Karpas-422 (cell line): ENCODE measurements around the gene SLC14A1. TPM values are rescaled to one million over a fixed set of nuclear protein-coding genes. Genes with fewer than 3 reads are reported as not detected.

Experiments
- DNase-seq: peaks from one replicate; pipeline ENCODE4 v3.0.0-alpha.2; 2015
- H2AFZ ChIP-seq: fragments of 200-600 bp; sonication (generic); 2 replicates; pipeline ENCODE4 v1.6.1; 2014; ENCODE audit warnings: antibody characterized with exemption, low read length, mixed read lengths
- H3K27ac ChIP-seq: fragments of 200-600 bp; sonication (generic); 2 replicates; pipeline ENCODE4 v1.5.1; 2014; ENCODE audit warnings: mild to moderate bottlenecking, low read length, moderate library complexity
- H3K27me3 ChIP-seq: fragments of 200-600 bp; sonication (generic); 2 replicates; pipeline ENCODE4 v1.6.1; 2014; ENCODE audit warnings: low read length, mixed read lengths
- H3K36me3 ChIP-seq: fragments of 200-600 bp; sonication (generic); 2 replicates; pipeline ENCODE4 v1.6.1; 2014; ENCODE audit warnings: low read length, mixed read lengths; ENCODE audit not compliant: insufficient read depth
- H3K4me1 ChIP-seq: fragments of 200-600 bp; sonication (generic); 2 replicates; pipeline ENCODE4 v1.6.1; 2014; ENCODE audit warnings: mild to moderate bottlenecking, low read length, mixed read lengths
- H3K4me2 ChIP-seq: fragments of 200-600 bp; sonication (generic); 2 replicates; pipeline ENCODE4 v1.6.1; 2014; ENCODE audit warnings: low read length, low read depth, mild to moderate bottlenecking; ENCODE audit not compliant: poor library complexity, severe bottlenecking
- H3K4me3 ChIP-seq: fragments of 200-600 bp; sonication (generic); 2 replicates; pipeline ENCODE4 v1.5.1; 2014; ENCODE audit warnings: mild to moderate bottlenecking, antibody characterized with exemption, low read length, mixed read lengths
- H3K79me2 ChIP-seq: fragments of 200-600 bp; sonication (generic); 2 replicates; pipeline ENCODE4 v1.6.1; 2014; ENCODE audit warnings: mild to moderate bottlenecking, low read length, mixed read lengths
- H3K9ac ChIP-seq: fragments of 200-600 bp; sonication (generic); 2 replicates; pipeline ENCODE4 v1.6.0; 2014; ENCODE audit warnings: low read length
- H3K9me2 ChIP-seq: fragments of 200-600 bp; sonication (generic), shearing (Covaris generic); replicated peaks from 2 replicates; pipeline ENCODE4 v1.6.0; 2014; ENCODE audit warnings: mild to moderate bottlenecking, low read length, moderate library complexity; ENCODE audit not compliant: insufficient read depth
- H3K9me3 ChIP-seq: fragments of 300-700, 200-600 bp; sonication (generic); 2 replicates; pipeline ENCODE4 v1.6.1; 2014; ENCODE audit warnings: low read length, mixed read lengths
- H4K20me1 ChIP-seq: fragments of 200-600 bp; sonication (generic); 2 replicates; pipeline ENCODE4 v1.6.1; 2014; ENCODE audit warnings: mild to moderate bottlenecking, antibody characterized with exemption, low read length, low read depth; ENCODE audit not compliant: insufficient read depth
- total RNA-seq: library from RNA; depleted of rRNA; stranded (reverse); fragments of >200 nt; shearing (Covaris generic); gene quantifications from 2 replicates; pipeline ENCODE4 v1.2.3, GENCODE V29; 2014; ENCODE audit warnings: low replicate concordance; rRNA removed

SLC14A1 gene
- total RNA-seq: 1.1 TPM in 1 of 2 replicates, not detected in the other

- Histone ChIP-seq H3K4me1 (no peaks in the 10 kb centered on the region), H3K4me2 (no peak within 1 kb of the TSS), H3K9ac (no peak within 1 kb of the TSS), H3K36me3 (no peaks in the 10 kb centered on the region), H3K79me2 (no peaks in the 10 kb centered on the region), H3K9me2 (no peaks in the 10 kb centered on the region), H2AFZ (no peak within 1 kb of the TSS), H3K9me3 (no peaks in the 10 kb centered on the region), H3K4me3 (no peak within 1 kb of the TSS), H3K27me3 (no peaks in the 10 kb centered on the region), H3K27ac (no peak within 1 kb of the TSS), H4K20me1 (no peaks in the 10 kb centered on the region)
- DNase-seq: no peak
Measured at GRCh38 chr18:45723567-45724355, at the start of gene SLC14A1. Gene SLC14A1, plus strand, starts transcription at chr18:45724181. Its CDS starts 6,140 bp downstream, at chr18:45730321.

- Histone ChIP-seq H3K36me3 (no peaks in the 10 kb centered on the region), H3K27me3 (no peaks in the 10 kb centered on the region), H4K20me1 (no peaks in the 10 kb centered on the region), H3K4me1 (no peaks in the 10 kb centered on the region), H3K4me3 (no peak overlapping the region), H3K4me2 (no peak overlapping the region), H3K9me3 (no peaks in the 10 kb centered on the region), H2AFZ (no peak overlapping the region), H3K9me2 (no peaks in the 10 kb centered on the region), H3K9ac (no peak overlapping the region), H3K79me2 (no peaks in the 10 kb centered on the region), H3K27ac (no peak overlapping the region)
- no peak for DNase-seq
Measured at GRCh38 chr18:45677276-45677807, 46.6 kb upstream of the SLC14A1 start.

- Histone ChIP-seq H2AFZ (no peak overlapping the region), H4K20me1 (no peaks in the 10 kb centered on the region), H3K9me2 (no peaks in the 10 kb centered on the region), H3K79me2 (no peaks in the 10 kb centered on the region), H3K9ac (no peak overlapping the region), H3K4me1 (no peaks in the 10 kb centered on the region), H3K4me2 (no peak overlapping the region), H3K9me3 (no peaks in the 10 kb centered on the region), H3K27me3 (no peaks in the 10 kb centered on the region), H3K36me3 (no peaks in the 10 kb centered on the region), H3K27ac (no peak overlapping the region), H3K4me3 (no peak overlapping the region)
- DNase-seq: no peak
Measured at GRCh38 chr18:45678441-45678840, 45.5 kb upstream of the SLC14A1 start.

GRCh38 chr18:45678850-45679249 is 45.1 kb upstream of the SLC14A1 start:
- Histone ChIP-seq H3K27ac (no peak overlapping the region), H3K79me2 (no peaks in the 10 kb centered on the region), H2AFZ (no peak overlapping the region), H3K9ac (no peak overlapping the region), H3K4me1 (no peaks in the 10 kb centered on the region), H3K4me2 (no peak overlapping the region), H4K20me1 (no peaks in the 10 kb centered on the region), H3K9me3 (no peaks in the 10 kb centered on the region), H3K9me2 (no peaks in the 10 kb centered on the region), H3K36me3 (no peaks in the 10 kb centered on the region), H3K27me3 (no peaks in the 10 kb centered on the region), H3K4me3 (no peak overlapping the region)
- DNase-seq: no peak

- Histone ChIP-seq H3K79me2 (no peaks in the 10 kb centered on the region), H3K9me2 (no peaks in the 10 kb centered on the region), H3K9ac (no peak overlapping the region), H3K27ac (no peak overlapping the region), H2AFZ (no peak overlapping the region), H3K36me3 (no peaks in the 10 kb centered on the region), H4K20me1 (no peaks in the 10 kb centered on the region), H3K27me3 (no peaks in the 10 kb centered on the region), H3K4me1 (no peaks in the 10 kb centered on the region), H3K4me2 (no peak overlapping the region), H3K4me3 (no peak overlapping the region), H3K9me3 (no peaks in the 10 kb centered on the region)
- no peak for DNase-seq
Measured at GRCh38 chr18:45680066-45680690, 43.8 kb upstream of the SLC14A1 start.

- Histone ChIP-seq H4K20me1 (no peaks in the 10 kb centered on the region), H3K27me3 (no peaks in the 10 kb centered on the region), H3K36me3 (no peaks in the 10 kb centered on the region), H3K4me1 (peaks cover 15% of the 10 kb centered on the region), H3K27ac (no peak overlapping the region), H3K9ac (no peak overlapping the region), H3K79me2 (no peaks in the 10 kb centered on the region), H3K9me2 (no peaks in the 10 kb centered on the region), H3K4me2 (no peak overlapping the region), H3K9me3 (no peaks in the 10 kb centered on the region), H3K4me3 (no peak overlapping the region), H2AFZ (no peak overlapping the region)
- no peak for DNase-seq
Measured at GRCh38 chr18:45682181-45682580, 41.8 kb upstream of the SLC14A1 start.

- no peaks in the 10 kb centered on the region for H4K20me1 ChIP-seq
- H3K4me1 ChIP-seq: peaks cover 38% of the 10 kb centered on the region
- no peaks in the 10 kb centered on the region for H3K36me3 ChIP-seq
- H3K9me3 ChIP-seq: no peaks in the 10 kb centered on the region
- no peak overlapping the region for H3K27ac ChIP-seq
- H3K79me2 ChIP-seq: no peaks in the 10 kb centered on the region
- H3K4me2 ChIP-seq: no peak overlapping the region
- no peak for DNase-seq
- no peaks in the 10 kb centered on the region for H3K9me2 ChIP-seq
- H3K9ac ChIP-seq: no peak overlapping the region
- H3K27me3 ChIP-seq: no peaks in the 10 kb centered on the region
- H3K4me3 ChIP-seq: no peak overlapping the region
- H2AFZ ChIP-seq: no peak overlapping the region
Measured at GRCh38 chr18:45684341-45685115, 39.5 kb upstream of the SLC14A1 start.
